DND-41 (cell line): ENCODE results near the gene ACOT12.

Source experiments
- ATAC-seq: fragments of 200-7000 bp; cut with Tn5 transposase; 3 replicates; pipeline ENCODE4 v1.9.1; 2021; ENCODE audit warnings: low read depth; ENCODE audit not compliant: insufficient read depth
- DNase-seq: peaks from one replicate; pipeline ENCODE4 v3.0.0-alpha.2; 2020
- H2AFZ ChIP-seq: 2 replicates; pipeline ENCODE4 v1.6.0; 2012; ENCODE audit warnings: low read depth, low read length
- H3K27ac ChIP-seq: 2 replicates; pipeline ENCODE4 v1.5.1; 2012; ENCODE audit warnings: low read length, inconsistent platforms
- H3K27me3 ChIP-seq: fragments of 200-600 bp; sonication (generic); 2 replicates; pipeline ENCODE4 v1.6.0; 2012; ENCODE audit warnings: low read length, mild to moderate bottlenecking, inconsistent platforms; ENCODE audit not compliant: insufficient read depth, poor library complexity
- H3K36me3 ChIP-seq: 2 replicates; pipeline ENCODE4 v1.5.1; 2012; ENCODE audit warnings: low read length, inconsistent platforms; ENCODE audit not compliant: insufficient read depth
- H3K4me1 ChIP-seq: 2 replicates; pipeline ENCODE4 v1.5.1; 2012; ENCODE audit warnings: mild to moderate bottlenecking, low read length; ENCODE audit not compliant: insufficient read depth
- H3K4me2 ChIP-seq: 2 replicates; pipeline ENCODE4 v1.6.0; 2012; ENCODE audit warnings: mild to moderate bottlenecking, moderate library complexity, low read length, inconsistent platforms; ENCODE audit not compliant: insufficient read depth
- H3K4me3 ChIP-seq, 2 experiments: fragments of 200-600 bp in 1 of 2; shearing (Covaris generic) in 1 of 2; 2 replicates each; pipeline ENCODE4 v1.5.1; 2012 to 2016; ENCODE audit warnings: inconsistent platforms in 2 of 2, low read length in 2 of 2, mild to moderate bottlenecking in 2 of 2, low read depth in 1 of 2, moderate library complexity in 1 of 2
- H3K79me2 ChIP-seq: 2 replicates; pipeline ENCODE4 v1.6.0; 2012; ENCODE audit warnings: low read length, inconsistent platforms; ENCODE audit not compliant: insufficient read depth
- H3K9ac ChIP-seq: 2 replicates; pipeline ENCODE4 v1.6.0; 2012; ENCODE audit warnings: low read depth, mild to moderate bottlenecking, inconsistent platforms, low read length, moderate library complexity
- H3K9me3 ChIP-seq: 2 replicates; pipeline ENCODE4 v1.5.1; 2012; ENCODE audit warnings: low read length, moderate library complexity, mild to moderate bottlenecking, inconsistent platforms; ENCODE audit not compliant: insufficient read depth, severe bottlenecking
- H4K20me1 ChIP-seq: 2 replicates; pipeline ENCODE4 v1.6.0; 2012; ENCODE audit warnings: low read length; ENCODE audit not compliant: insufficient read depth
- CTCF ChIP-seq: IDR thresholded peaks from 2 replicates; pipeline ENCODE4 v1.5.1; 2012; ENCODE audit warnings: borderline replicate concordance, low read length, moderate library complexity, mild to moderate bottlenecking; ENCODE audit not compliant: poor library complexity, severe bottlenecking; ENCODE audit errors: extremely low read depth
- EZH2 ChIP-seq: IDR thresholded peaks from 3 replicates; pipeline ENCODE4 v1.6.1; 2012; ENCODE audit warnings: borderline replicate concordance, low read depth, mild to moderate bottlenecking, moderate library complexity, low read length, inconsistent platforms; ENCODE audit not compliant: severe bottlenecking

ACOT12 gene

GRCh38 chr5:81326554-81326953 lies 67.4 kb downstream of the ACOT12 start:
- ATAC-seq (no peak), DNase-seq (no peak)
- Histone ChIP-seq H3K4me3 (no peak overlapping the region), H3K27ac (no peak overlapping the region), H3K79me2 (no peaks in the 10 kb centered on the region), H3K36me3 (no peaks in the 10 kb centered on the region), H2AFZ (no peak overlapping the region), H3K4me2 (no peak overlapping the region), H3K4me1 (no peaks in the 10 kb centered on the region), H3K9me3 (no peaks in the 10 kb centered on the region), H4K20me1 (no peaks in the 10 kb centered on the region), H3K27me3 (no peaks in the 10 kb centered on the region), H3K9ac (no peak overlapping the region)
- TF ChIP-seq CTCF (no peak), EZH2 (no peak)

GRCh38 chr5:81317536-81317935 lies 76.4 kb downstream of the ACOT12 start:
- no peak overlapping the region for H3K4me2 ChIP-seq
- H3K79me2 ChIP-seq, result no peaks in the 10 kb centered on the region
- no peak overlapping the region for H3K9ac ChIP-seq
- H3K27me3 ChIP-seq, result no peaks in the 10 kb centered on the region
- no peaks in the 10 kb centered on the region for H3K9me3 ChIP-seq
- ATAC-seq, result no peak
- no peaks in the 10 kb centered on the region for H3K4me1 ChIP-seq
- H4K20me1 ChIP-seq, result no peaks in the 10 kb centered on the region
- DNase-seq, result no peak
- TF ChIP-seq CTCF (no peak), EZH2 (no peak)
- no peak overlapping the region for H3K27ac ChIP-seq
- H3K36me3 ChIP-seq, result peaks cover 12% of the 10 kb centered on the region; the same call in 1 of the 2 replicates
- H2AFZ ChIP-seq, result no peak overlapping the region
- H3K4me3 ChIP-seq, result no peak overlapping the region

GRCh38 chr5:81316571-81316970 lies 77.4 kb downstream of the ACOT12 start:
- DNase-seq (no peak), ATAC-seq (no peak)
- no peak overlapping the region for H2AFZ ChIP-seq
- no peaks in the 10 kb centered on the region for H3K4me1 ChIP-seq
- H3K36me3 ChIP-seq, result peaks cover 22% of the 10 kb centered on the region; the same call in 1 of the 2 replicates
- no peak overlapping the region for H3K27ac ChIP-seq
- H3K79me2 ChIP-seq, result no peaks in the 10 kb centered on the region
- H3K9ac ChIP-seq, result no peak overlapping the region
- no peaks in the 10 kb centered on the region for H4K20me1 ChIP-seq
- TF ChIP-seq CTCF, result no peak
- H3K27me3 ChIP-seq, result no peaks in the 10 kb centered on the region
- no peak overlapping the region for H3K4me2 ChIP-seq
- no peak overlapping the region for H3K4me3 ChIP-seq
- no peaks in the 10 kb centered on the region for H3K9me3 ChIP-seq

- Histone ChIP-seq H3K36me3 (peaks cover 27% of the 10 kb centered on the region; the same call in 1 of the 2 replicates), H4K20me1 (no peaks in the 10 kb centered on the region), H3K9me3 (no peaks in the 10 kb centered on the region), H3K27ac (no peak overlapping the region), H3K4me1 (no peaks in the 10 kb centered on the region), H3K27me3 (no peaks in the 10 kb centered on the region), H3K4me3 (no peak overlapping the region), H3K9ac (no peak overlapping the region), H3K4me2 (no peak overlapping the region), H2AFZ (no peak overlapping the region), H3K79me2 (no peaks in the 10 kb centered on the region)
- ATAC-seq (no peak), DNase-seq (no peak)
- TF ChIP-seq EZH2, result no peak
- no peak for TF ChIP-seq CTCF
Observed at GRCh38 chr5:81315830-81316229, 78.1 kb downstream of the ACOT12 start.
